HG03354 (cell line): Measurements from ENCODE around the gene FRMD4A.

ENCODE experiments used
- ATAC-seq: cut with Tn5 transposase; IDR thresholded peaks from one replicate; pipeline ENCODE4 v1.9.1; 2021; ENCODE audit warnings: mild to moderate bottlenecking; ENCODE audit not compliant: unreplicated experiment, poor library complexity, severe bottlenecking

Gene FRMD4A

DNA sequence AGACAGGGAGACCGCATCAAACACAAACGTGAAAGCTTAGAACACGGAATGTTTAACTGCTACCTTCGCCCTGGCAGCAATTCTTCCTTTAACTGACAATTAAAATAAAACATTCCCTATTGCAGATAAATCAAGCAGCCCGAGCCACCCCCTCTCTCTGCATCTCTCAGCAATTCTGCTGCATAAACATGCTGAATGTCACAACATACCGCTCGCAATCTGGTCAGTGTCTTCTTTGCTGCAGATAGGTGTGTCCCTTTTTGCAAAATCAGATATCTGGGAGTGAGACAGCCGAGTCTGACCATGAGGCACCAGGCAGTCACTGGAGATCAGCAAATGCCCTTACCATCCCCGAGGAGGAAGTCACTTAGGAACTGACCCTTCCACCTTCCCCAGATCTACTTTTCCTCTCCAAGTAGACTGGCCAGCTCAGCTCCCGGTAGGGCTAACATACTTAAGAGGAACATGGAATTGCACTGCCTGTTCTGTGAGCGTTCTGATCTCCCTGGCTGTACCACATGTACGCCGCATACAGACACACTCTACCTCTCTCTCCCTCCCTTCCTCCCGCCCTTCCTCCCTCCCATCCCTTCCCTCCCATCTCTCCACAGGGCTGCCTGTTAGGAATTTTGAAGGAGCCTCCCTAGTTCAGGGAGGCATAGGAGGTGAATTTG lies at the start of gene FRMD4A:
Gene FRMD4A (minus strand): TSS at position 537 of the 674 bp plus-strand sequence.
- no peak for ATAC-seq

DNA sequence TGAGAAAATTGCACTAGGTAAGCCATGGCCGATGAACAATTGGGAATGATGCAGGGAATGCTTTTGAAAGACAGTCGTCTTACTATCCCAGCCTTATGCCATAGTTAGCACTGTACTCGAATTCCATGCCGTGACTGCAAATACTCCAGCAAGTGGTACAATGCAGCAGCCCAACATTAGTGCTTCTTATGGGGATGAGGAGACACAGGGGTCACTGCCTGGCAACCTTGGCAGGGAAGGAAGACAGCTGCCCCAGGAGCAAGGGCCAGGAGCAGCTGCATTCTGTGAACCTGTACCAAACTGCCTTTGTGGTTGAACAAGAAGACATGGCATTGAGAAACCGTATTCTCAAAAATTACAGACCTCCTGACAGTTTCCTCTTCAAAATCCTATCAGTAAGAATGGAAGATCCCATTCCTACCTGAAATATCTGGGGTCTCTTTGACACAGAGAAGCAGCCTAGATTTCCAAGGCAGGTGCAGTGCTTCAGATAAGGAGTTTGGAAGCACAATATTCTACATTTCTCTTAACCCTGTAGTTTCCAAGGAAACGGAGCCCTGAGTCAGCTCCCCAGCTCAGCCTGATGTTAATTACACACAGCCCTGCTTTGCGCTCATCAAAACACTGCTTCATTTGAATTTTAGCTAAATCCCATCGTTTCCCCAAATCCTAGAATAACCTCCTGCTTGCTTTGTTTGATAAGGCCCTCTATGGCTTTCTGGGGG lies 49.0 kb upstream of the FRMD4A start:
- no peak for ATAC-seq

DNA sequence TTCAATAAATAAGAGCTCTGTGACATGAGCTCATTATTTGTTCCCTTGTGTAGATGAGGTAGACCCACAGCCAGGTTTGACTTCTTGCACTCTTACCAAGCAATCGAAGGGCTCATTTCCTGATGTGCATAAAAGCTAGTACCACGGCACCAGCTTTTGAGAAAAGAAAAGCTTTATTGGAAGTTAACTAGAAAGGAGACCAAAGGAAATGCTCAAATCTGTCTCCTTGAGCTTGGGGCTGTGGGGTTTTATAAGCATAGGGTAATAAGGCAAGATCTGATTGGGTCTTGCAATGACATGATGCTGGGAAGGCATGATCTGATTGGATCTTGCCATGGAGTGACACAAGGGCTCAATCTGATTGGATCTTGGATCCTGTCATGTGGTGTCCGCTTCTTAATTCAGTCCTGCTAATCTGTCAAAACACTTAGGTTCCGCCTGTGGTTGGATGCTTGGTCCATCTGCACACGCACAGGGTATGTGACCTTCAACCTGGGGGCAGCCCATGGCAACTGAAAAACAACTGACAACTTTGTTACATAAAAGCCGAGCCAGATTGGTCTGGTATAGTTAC lies 47.8 kb upstream of the FRMD4A start:
- no peak for ATAC-seq

DNA sequence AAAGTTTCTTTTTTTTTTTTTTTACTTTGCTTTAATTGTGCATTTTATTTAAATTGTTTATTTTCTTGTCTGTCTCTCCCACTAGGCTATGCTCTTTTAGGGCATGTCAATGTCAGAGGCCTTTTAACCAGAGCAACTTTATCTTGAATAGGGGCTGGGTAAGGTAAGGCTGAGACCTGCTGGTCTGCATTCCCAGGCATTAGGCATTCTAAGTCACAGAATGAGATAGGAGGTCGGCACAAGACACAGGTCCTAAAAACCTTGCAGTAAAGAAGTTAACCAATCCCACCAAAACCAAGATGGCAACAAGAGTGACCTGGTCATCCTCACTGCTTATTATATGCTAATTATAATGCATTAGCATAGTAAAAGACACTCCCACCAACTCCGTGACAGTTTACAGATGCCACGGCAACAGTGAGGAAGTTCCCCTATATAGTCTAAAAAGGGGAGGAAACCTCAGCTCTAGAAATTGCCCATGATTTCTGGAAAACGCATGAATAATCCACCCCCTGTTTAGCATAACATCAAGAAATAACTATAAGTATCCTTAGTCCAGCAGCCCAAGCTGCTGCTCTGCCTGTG lies 47.0 kb upstream of the FRMD4A start:
- no peak for ATAC-seq

DNA sequence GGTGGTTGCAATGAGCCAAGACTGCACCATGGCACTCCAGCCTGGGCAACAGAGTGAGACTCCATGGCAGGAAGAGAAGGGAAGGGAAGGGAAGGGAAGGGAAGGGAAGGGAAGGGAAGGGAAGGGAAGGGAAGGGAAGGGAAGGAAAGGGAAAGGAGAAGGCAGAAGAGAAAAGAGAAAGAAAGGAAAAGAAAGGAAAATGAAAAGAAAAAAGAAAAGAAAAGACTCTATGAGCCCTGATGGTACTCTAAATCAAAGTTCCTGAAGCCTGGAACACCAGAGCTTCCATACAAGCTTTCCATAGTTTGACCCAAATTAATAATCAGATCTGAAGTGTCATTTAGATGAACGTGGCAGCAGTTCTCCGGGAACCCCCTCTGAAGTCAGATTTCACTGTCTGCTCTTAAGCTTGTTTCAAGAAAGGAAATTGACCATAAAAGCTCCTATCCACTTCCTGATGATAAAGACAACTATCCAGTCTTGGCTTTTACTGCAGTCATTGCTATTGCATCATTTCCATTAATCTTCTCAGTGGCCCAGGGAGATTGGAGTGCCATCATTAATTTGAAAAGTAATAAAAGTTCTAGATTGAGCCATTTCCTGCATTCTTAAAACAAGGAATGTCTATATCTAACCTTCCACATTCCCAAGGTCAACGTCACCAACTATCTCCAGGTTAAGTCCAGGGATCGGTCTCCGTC lies 44.2 kb upstream of the FRMD4A start:
- no peak for ATAC-seq

DNA sequence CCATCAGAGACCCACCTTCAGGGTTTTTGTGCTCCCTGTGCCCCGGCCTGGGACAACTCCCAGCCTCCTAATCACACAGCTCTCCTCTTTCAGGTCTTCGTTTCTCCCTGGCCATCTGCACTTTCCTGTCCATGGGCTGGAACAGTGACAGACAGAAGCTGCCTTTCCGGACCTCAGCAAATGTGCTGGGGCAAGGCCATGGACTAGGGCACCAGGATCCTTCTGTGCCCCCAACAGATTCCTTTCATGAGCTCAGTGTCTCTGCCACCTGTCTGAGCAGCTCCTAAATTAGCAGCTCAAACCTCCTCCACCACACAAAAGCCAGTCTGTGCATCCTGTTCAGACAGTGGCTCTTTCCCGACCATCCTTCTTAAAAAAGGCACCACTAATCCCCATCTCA lies 41.9 kb upstream of the FRMD4A start:
- no peak for ATAC-seq

DNA sequence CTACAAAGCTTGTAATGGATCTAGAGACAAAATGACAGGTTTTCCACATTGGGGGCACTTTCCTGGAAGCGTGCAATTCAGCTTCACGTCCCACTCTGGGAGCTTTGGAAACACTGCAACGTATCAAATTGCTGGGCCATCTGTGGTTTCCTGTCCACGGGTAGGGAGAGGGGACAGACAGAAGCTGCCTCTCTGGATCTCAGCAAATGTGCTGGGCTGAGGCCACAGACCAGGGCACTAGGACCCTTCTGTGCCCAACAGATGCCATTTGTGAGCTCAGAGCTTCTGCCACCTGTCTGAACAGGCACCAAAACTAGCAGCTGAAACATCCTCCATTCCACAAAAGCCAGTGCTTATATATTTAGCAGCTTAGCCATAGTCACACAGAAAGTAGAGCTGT lies 40.9 kb upstream of the FRMD4A start:
- no peak for ATAC-seq

DNA sequence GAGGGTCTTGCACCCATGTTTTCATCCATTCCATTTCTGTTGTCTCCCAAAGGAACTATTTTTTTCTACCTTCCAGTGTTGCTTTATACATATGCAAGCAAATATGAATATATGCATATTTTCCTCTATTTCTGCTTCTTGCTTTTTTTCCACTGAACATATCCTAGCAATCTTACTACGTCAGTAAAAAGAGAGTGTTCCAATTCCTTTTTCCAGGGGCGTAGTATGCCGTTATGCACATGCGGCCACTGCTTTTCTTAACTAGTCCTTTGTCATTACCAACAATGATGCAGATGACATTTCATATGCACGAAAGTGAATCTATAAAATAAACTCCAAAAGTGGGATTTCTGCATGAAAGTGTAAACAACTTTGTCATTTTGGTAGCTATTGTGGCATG lies 40.2 kb upstream of the FRMD4A start:
- ATAC-seq: no peak

DNA sequence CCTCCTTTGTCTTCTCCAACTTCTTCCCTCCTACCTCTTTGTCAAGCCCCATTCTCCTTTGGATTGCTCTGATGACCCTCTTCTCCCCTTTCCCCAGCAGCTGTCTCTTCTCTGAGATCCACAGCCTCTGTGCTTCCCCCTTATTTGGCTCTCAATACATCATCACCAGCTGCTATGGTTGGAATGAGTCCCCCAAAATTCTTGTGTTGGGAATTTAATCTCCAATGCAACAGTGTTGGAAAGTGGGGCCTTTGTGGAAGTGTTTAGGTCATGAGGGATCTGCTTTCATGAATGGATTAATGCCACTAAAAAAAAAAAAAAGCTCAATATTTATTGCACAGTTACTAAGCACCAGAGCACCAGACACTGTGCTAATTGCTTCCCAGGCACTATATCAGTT lies 39.2 kb upstream of the FRMD4A start:
- ATAC-seq: no peak

DNA sequence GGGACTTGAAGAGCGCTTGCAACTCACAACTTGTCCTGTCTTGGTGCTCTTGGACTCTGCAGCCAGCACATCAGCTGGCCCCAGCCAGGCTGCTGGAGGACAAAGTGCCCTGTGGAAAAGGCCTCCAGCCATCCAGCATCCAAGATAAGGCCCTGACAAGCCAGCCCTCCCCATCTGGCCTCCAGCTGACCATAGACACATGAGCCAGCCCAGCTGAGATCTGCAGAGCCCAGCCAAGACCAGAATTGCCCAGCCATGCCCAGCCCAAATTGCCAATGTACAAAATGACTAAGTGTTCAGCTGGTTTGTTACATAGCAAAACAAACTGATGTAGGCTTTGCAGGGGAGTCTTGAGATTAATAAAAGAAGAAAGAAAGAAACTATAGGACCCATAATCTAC lies 36.0 kb upstream of the FRMD4A start:
- no peak for ATAC-seq

DNA sequence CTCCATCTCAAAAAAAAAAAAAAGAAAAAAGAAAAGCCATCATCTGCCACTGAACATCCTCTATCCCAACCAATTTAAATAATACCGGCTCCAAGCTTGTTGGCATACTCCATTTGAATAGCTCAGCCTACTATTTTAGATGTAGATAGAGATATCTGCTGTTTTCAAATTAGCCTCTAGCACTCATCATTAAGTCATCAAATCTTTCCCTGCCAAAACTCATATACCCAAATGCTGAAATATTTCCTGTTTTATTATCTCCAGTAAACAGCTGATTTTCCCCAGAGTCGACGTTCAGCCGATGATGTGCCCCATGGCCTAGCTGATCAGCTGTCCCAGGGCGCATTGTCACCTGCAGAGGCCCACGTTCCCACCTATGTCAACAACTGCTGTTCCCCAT lies 34.5 kb upstream of the FRMD4A start:
- no peak for ATAC-seq

DNA sequence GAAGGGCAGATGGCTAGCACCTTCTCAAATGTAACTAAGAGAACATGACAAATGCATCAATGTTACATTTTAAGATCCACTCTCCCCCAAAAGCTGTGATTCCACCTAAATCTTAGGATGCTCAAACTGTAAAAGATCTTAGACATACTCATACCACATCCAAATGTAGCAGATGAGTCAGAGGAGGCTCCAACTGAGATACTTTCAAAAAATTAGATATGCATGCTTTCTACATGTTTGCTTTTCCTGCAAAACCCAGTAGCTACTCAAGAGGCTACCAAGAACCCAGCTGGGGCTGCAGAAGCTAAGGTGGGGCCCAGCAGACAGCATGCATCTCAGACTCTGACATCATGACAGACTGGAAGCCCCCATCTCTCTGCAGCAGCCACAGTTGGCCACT lies 31.4 kb upstream of the FRMD4A start:
- ATAC-seq: no peak

DNA sequence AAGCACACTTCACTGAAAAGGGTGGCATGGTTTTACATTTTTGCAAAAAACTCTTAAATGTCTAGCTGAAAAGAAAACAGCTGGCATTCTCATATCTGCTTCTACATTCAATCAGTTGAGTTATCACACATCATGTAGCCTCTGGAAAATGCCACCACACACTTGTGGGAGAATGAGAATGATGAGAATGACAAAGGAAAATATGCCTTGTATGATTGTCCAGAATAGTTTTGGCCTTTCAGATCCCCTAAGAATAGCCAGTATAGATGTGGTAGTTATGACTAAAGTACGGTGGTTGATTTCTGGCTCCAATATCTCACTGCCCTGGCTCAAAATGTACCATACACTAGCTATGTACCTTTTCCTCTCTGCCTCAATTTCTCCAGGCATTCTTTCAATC lies 30.2 kb upstream of the FRMD4A start:
- no peak for ATAC-seq

DNA sequence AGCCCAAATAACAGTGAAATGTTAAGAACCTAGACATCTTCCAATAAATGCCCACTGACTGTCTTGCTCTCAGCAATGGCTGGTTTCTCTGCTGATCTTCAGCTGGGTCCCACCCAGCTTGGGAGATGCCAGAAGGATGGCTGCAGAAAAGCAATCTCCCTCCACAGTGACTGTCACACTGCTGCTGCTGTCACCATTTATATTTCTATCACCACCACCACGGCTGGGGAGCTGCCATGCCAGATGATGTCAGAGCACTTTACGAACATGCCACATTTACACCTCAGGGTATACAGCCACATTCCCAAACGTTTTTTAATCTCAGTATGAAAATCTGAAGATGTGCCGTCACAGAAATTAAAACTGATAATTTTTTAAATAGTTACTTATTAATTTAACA lies 29.8 kb upstream of the FRMD4A start:
- no peak for ATAC-seq

DNA sequence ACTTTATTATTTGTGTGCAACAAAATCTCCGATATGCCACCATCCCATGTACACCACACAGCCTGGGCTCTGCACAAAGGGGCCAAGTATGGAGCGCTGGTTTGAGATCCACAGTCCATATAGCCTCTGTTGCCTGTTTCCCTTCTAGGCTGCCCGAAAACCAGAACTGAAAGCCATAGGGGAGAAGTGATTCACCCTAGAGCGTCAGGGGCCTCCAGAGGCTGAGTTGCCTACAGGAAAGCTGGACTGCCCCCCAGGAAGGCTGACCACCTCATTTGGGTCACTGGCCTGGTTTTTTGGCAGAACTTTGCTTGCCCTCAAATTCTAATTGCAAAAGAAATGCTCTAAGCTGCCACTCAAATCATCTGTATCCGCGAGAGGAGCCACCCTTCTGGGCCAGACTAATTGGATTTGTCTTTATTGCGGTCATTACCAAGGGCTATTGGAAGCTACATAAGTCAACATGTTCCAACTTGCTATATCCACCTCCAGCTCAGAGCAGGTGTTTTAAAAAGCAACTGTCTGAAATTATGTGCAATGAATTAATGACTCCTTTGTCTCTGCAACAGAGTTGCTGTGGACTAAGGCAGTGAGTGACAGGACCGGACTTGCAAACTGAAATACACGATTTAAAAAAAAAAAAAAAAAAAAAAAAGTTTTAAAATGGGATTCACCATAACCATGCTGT lies 28.3 kb upstream of the FRMD4A start:
- no peak for ATAC-seq

DNA sequence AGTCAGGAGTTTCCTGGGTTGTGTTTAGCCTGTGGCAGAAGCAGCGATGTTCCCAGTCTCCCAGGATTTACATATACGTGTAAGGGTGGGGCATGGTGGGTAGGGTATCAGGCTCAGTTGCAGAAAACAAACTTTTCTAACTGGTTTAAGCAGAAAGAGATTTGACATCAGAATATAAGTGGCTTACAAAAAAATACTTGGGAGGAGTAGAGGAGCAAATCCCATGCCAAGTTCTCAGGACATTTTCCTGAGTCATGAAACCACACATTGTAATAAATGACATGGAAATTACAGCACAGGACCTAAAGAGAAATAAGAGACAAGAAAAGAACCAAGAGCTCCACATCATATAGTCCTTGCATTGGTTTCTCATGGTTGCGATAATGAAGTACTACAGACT lies 26.2 kb upstream of the FRMD4A start:
- ATAC-seq: no peak

DNA sequence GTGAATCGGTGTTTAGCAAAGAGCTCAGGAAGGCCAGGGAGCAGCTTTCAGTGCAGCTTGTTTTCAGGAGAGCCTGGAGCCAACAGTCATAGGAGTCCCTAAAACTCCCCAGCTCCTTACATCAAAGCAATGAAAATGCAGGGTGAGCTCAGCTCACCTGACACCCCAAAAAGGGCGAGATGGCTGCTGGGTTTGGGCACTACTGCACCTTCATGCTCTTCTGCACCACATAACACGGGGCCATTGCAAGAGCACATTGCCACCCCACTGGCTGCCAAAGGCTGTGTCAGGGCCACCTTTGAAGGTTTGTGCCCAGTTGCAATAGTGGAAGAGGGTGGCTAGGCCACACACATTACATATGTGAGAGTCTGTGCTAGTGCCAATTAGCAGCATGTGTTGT lies 25.0 kb upstream of the FRMD4A start:
- no peak for ATAC-seq

DNA sequence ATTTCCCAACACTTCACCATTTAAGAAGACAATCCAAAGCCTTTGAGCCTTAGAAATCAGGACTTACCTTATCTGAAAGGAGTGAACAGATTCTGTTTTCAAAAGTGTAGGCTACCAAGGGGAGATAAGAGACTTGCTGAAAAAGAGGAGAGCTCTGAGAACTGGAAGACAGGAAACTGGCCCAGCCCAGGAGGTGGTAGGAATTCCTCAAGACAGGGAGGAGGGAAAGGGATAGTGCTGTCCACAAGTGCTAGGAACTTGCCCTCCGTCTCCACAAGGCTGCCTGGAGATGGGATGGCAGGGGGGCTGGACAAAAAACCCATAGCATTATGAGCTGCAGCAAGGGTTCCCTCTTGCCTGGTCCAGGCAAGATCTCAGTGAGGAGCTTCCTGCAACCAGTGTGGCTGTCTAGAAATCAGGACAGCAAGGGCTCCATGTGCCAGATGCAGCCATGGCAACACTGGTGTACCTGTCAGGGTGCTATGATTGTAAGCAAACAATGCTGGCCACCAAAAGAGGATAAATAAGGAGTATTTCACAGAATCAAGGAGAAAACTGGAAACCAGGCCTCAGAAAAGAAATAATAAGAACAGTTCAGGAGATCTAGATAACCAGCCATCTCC lies 22.7 kb upstream of the FRMD4A start:
- ATAC-seq: no peak

DNA sequence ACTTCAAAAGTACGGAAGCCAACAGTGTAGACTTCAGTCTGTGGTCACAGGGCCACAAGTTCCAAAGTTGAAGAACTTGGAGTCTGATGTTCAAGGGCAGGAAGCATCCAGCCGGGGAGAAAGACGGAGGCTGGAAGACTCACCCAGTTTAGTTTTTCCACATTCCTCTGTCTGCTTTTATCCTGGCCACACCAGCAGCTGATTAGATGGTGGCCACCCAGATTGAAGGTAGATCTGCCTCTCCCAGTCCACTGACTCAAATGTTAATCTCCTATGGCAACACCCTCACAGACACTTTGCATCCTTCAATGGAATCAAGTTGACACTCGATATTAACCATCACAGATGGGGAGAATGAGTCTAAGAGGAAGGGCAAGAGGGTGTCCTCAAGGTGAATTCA lies 19.3 kb upstream of the FRMD4A start:
- ATAC-seq: no peak
